B cell (primary cell): ENCODE measurements around the gene LONP1. TPM values are rescaled to one million over a fixed set of nuclear protein-coding genes. Genes with fewer than 3 reads are reported as not detected.

Source experiments
- ATAC-seq: fragments of 200-7000 bp; cut with Tn5 transposase; one replicate; pipeline ENCODE4 v1.10.0; 2021; ENCODE audit warnings: low read depth, mild to moderate bottlenecking, moderate number of reproducible peaks, moderate library complexity
- CTCF ChIA-PET: fragments of 350-600 bp; sonication (Branson Sonifier 250); formaldehyde crosslinking; loops from one replicate; lab custom pipeline; 2021; ENCODE audit warnings: antibody characterized with exemption, inconsistent platforms; lab: Charles Lee
- POLR2A ChIA-PET: fragments of 350-600 bp; sonication (Branson Sonifier 250); formaldehyde crosslinking; loops from one replicate; lab custom pipeline; 2021; ENCODE audit warnings: antibody characterized with exemption; lab: Charles Lee
- DNase-seq: peaks from one replicate; pipeline ENCODE4 v3.0.0; 2013
- H2AFZ ChIP-seq: 2 replicates; pipeline ENCODE4 v1.6.1; 2012; ENCODE audit warnings: mild to moderate bottlenecking, low read depth, low read length; ENCODE audit not compliant: insufficient read depth, poor library complexity, severe bottlenecking
- H3K27ac ChIP-seq, 2 donors: 1 replicate in 1 of 2; 2 replicates in 1 of 2; pipeline ENCODE4 v1.5.1; 2012 to 2013; ENCODE audit warnings: low read length in 2 of 2, mild to moderate bottlenecking in 2 of 2, moderate library complexity in 1 of 2
- H3K27me3 ChIP-seq, 4 experiments: fragments of 200-600 bp in 1 of 4; sonication (generic) in 1 of 4; replicated peaks in 1 of 4; 1 replicate in 2 of 4; 2 replicates in 2 of 4; pipeline versions ENCODE4 v1.6.1 to v1.7.0; 2013 to 2016; ENCODE audit warnings: low read length in 3 of 4, mild to moderate bottlenecking in 2 of 4, mixed read lengths in 1 of 4, moderate library complexity in 1 of 4; ENCODE audit not compliant: insufficient read depth in 4 of 4, control insufficient read depth in 3 of 4; ENCODE audit errors: control extremely low read depth in 1 of 4
- H3K36me3 ChIP-seq, 2 experiments: replicated peaks in 1 of 2; 1 replicate in 1 of 2; 2 replicates in 1 of 2; pipeline versions ENCODE4 v1.6.1 to v1.7.1; 2013; ENCODE audit warnings: low read length in 1 of 2; ENCODE audit not compliant: insufficient read depth in 2 of 2, control insufficient read depth in 1 of 2; ENCODE audit errors: control extremely low read depth in 1 of 2, extremely low read depth in 1 of 2
- H3K4me1 ChIP-seq, 2 donors: fragments of 200-600 bp in 1 of 2; sonication (generic) in 1 of 2; 1 replicate in 1 of 2; 2 replicates in 1 of 2; pipeline versions ENCODE4 v1.5.1 to v1.6.1; 2013 to 2017; ENCODE audit warnings: low read length in 2 of 2; ENCODE audit not compliant: control insufficient read depth in 2 of 2, insufficient read depth in 2 of 2
- H3K4me2 ChIP-seq: replicated peaks from 2 replicates; pipeline ENCODE3; 2012; ENCODE audit warnings: mild to moderate bottlenecking, low read depth, low read length; ENCODE audit not compliant: poor library complexity, severe bottlenecking
- H3K4me3 ChIP-seq, 5 experiments: fragments of 200-600 bp in 1 of 5; sonication (generic) in 1 of 5; 1 replicate in 3 of 5; 2 replicates in 2 of 5; pipeline versions ENCODE4 v1.5.1 to v1.7.0; 2011 to 2016; ENCODE audit warnings: low read length in 4 of 5, mild to moderate bottlenecking in 4 of 5, low read depth in 2 of 5, control low read depth in 1 of 5, moderate library complexity in 1 of 5; ENCODE audit not compliant: insufficient read depth in 1 of 5; ENCODE audit errors: control extremely low read depth in 1 of 5, extremely low read depth in 1 of 5
- H3K79me2 ChIP-seq: fragments of 200-600 bp; sonication (generic); one replicate; pipeline ENCODE4 v1.6.0; 2016; ENCODE audit warnings: low read length; ENCODE audit not compliant: control insufficient read depth, insufficient read depth
- H3K9ac ChIP-seq: fragments of 200-600 bp; sonication (generic); 2 replicates; pipeline ENCODE4 v1.6.1; 2017; ENCODE audit warnings: mild to moderate bottlenecking, low read length, moderate library complexity
- H3K9me3 ChIP-seq, 3 donors: one replicate each; pipeline versions ENCODE4 v1.6.1 to v1.7.1; 2013; ENCODE audit warnings: low read length in 2 of 3; ENCODE audit not compliant: control insufficient read depth in 2 of 3, insufficient read depth in 1 of 3; ENCODE audit errors: control extremely low read depth in 1 of 3
- H4K20me1 ChIP-seq: 2 replicates; pipeline ENCODE4 v1.6.0; 2012; ENCODE audit warnings: mild to moderate bottlenecking, low read length; ENCODE audit not compliant: insufficient read depth, control insufficient read depth, poor library complexity, severe bottlenecking
- H3K27ac Mint-ChIP-seq: one replicate; pipeline ENCODE4 v1.8.0; 2021; ENCODE audit warnings: mixed read lengths
- H3K27me3 Mint-ChIP-seq: one replicate; pipeline ENCODE4 v1.8.0; 2021; ENCODE audit warnings: mixed read lengths
- H3K4me1 Mint-ChIP-seq: one replicate; pipeline ENCODE4 v1.8.0; 2021; ENCODE audit warnings: mixed read lengths
- H3K4me3 Mint-ChIP-seq: one replicate; pipeline ENCODE4 v1.8.0; 2021; ENCODE audit warnings: mixed read lengths
- H3K9me3 Mint-ChIP-seq: one replicate; pipeline ENCODE4 v1.8.0; 2022; ENCODE audit warnings: mixed read lengths; ENCODE audit not compliant: insufficient read depth
- EZH2 ChIP-seq: IDR thresholded peaks from 2 replicates; pipeline ENCODE4 v1.6.1; 2012; ENCODE audit warnings: borderline replicate concordance, low read depth, mild to moderate bottlenecking, moderate library complexity, low read length; ENCODE audit not compliant: insufficient read depth, poor library complexity, severe bottlenecking
- WGBS: methylation state at CpG from one replicate; pipeline ENCODE4 v1.1.5; 2013; ENCODE audit warnings: missing lambda C conversion rate; ENCODE audit not compliant: insufficient coverage; 5-methylcytosine and 5-hydroxymethylcytosine counted together
- intact Hi-C: fragments of 100-400 bp; cut with micrococcal nuclease; formaldehyde crosslinking; loops from one replicate; pipeline ENCODE4 v1.10.0; 2022
- polyA plus RNA-seq: library from polyadenylated mRNA; depleted of rRNA; stranded (reverse); fragments of >200 nt; gene quantifications from 2 replicates; pipeline ENCODE4 v1.2.3, GENCODE V29; 2012
- total RNA-seq, 2 donors: library from RNA; stranded (reverse); fragments of 120-200 nt in 1 of 2; gene quantifications; 1 replicate in 1 of 2; 2 replicates in 1 of 2; pipeline versions ENCODE4 v1.2.3 to v1.2.4, GENCODE V29; 2013 to 2022
- TF ChIP-seq, protein P1 (sequence below): fragments of 200-600 bp; IDR thresholded peaks from one replicate; pipeline ENCODE4 v1.8.0; 2022; ENCODE audit warnings: antibody characterized with exemption, mild to moderate bottlenecking

The LONP1 gene
- total and polyA plus RNA-seq, 2 donors (not counting 1 experiment from before 2014, with no cell fraction given), result 60.1 to 67.2 TPM

DNA sequence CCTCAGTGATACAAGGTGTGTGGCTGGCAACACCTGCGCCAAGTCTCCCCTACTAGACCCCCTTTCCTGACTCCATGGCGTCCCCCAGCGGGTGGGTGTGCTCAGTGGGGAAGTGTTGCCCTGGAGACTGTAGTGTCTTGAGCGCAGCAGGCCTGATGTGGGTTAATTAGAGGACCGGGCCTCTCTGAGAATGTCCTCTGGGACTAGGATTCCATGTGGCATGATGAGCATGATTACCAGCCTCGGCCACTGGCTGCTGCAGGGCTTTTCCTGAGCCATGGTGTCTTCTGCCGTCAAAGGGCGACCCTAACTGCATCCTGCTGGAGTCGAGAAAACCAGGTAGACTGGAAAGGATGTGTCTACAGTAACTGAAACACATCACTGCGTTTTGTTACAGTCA is 67.7 kb downstream of the LONP1 start:
- Histone ChIP-seq H2AFZ (no peak overlapping the region), H3K9me3 (no peaks in the 10 kb centered on the region), H3K4me2 (no peak overlapping the region), H4K20me1 (peaks cover 38% of the 10 kb centered on the region), H3K27ac (no peak overlapping the region), H3K4me3 (no peak overlapping the region), H3K79me2 (peaks cover 65% of the 10 kb centered on the region), H3K9ac (no peak overlapping the region), H3K36me3 (peaks cover 9 to 87% of the 10 kb centered on the region in 2 experiments), H3K4me1 (no peaks in the 10 kb centered on the region), H3K27me3 (no peaks in the 10 kb centered on the region)
- 96% methylated on average over 7 of the region's 10 CpGs for WGBS
- no peak for DNase-seq
- TF ChIP-seq, protein P1, sequence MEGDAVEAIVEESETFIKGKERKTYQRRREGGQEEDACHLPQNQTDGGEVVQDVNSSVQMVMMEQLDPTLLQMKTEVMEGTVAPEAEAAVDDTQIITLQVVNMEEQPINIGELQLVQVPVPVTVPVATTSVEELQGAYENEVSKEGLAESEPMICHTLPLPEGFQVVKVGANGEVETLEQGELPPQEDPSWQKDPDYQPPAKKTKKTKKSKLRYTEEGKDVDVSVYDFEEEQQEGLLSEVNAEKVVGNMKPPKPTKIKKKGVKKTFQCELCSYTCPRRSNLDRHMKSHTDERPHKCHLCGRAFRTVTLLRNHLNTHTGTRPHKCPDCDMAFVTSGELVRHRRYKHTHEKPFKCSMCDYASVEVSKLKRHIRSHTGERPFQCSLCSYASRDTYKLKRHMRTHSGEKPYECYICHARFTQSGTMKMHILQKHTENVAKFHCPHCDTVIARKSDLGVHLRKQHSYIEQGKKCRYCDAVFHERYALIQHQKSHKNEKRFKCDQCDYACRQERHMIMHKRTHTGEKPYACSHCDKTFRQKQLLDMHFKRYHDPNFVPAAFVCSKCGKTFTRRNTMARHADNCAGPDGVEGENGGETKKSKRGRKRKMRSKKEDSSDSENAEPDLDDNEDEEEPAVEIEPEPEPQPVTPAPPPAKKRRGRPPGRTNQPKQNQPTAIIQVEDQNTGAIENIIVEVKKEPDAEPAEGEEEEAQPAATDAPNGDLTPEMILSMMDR, result no peak
- TF ChIP-seq EZH2, result no peak
- Mint-ChIP-seq H3K9me3 (no peaks in the 10 kb centered on the region), H3K4me3 (no peak overlapping the region), H3K4me1 (no peaks in the 10 kb centered on the region), H3K27me3 (no peaks in the 10 kb centered on the region), H3K27ac (no peak overlapping the region)
- intact Hi-C loops, result no loop called here
- ChIA-PET POLR2A (no interaction called here), CTCF (no interaction called here)
- ATAC-seq, result no peak

DNA sequence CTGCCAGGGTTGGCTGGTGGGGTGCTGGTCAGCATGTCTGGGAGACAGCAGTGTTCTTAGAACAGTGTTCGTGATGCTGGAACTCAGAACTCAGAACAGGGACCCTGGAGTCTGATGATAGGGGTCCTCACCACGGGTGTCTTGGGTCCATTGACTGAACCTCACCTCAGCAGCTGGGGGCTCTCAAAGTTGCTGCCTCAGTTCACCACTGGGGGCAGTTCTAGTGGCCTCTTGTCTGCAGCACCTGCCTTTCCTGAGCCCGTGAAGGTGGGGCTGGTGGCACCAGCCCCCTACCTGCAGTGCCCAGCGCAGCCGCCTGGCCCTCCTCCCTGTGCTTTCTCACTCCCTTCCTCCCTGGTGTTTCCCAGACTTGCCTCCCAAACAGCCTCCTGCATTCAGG is 68.6 kb downstream of the LONP1 start:
- ChIA-PET POLR2A (no interaction called here), CTCF (no interaction called here)
- H3K27me3 Mint-ChIP-seq, result no peaks in the 10 kb centered on the region

More for the DNA sequence above, 68.6 kb downstream of the LONP1 start:
- H3K9me3 Mint-ChIP-seq, result no peaks in the 10 kb centered on the region
- Histone ChIP-seq H3K9ac (no peak overlapping the region), H2AFZ (no peak overlapping the region), H3K4me3 (no peak overlapping the region), H3K79me2 (peaks cover 67% of the 10 kb centered on the region), H3K27me3 (no peaks in the 10 kb centered on the region), H3K36me3 (peaks cover 9 to 89% of the 10 kb centered on the region in 2 experiments), H3K4me1 (no peaks in the 10 kb centered on the region), H3K9me3 (no peaks in the 10 kb centered on the region), H3K4me2 (no peak overlapping the region), H3K27ac (no peak overlapping the region), H4K20me1 (peaks cover 44% of the 10 kb centered on the region)
- no peak overlapping the region for H3K27ac Mint-ChIP-seq
- peaks cover 1% of the 10 kb centered on the region for H3K4me1 Mint-ChIP-seq
- intact Hi-C loops, result no loop called here
- ATAC-seq, result no peak
- 97% methylated on average over 5 of the region's 5 CpGs for WGBS
- TF ChIP-seq, protein P1, result no peak
- no peak for TF ChIP-seq EZH2
- no peak overlapping the region for H3K4me3 Mint-ChIP-seq
- no peak for DNase-seq
